Esophagus squamous epithelium (tissue), 4 donors: ENCODE data around the gene EXOSC9.

Experiments
- POLR2A ChIP-seq, 4 donors: fragments of 450-650 bp; IDR thresholded peaks; one replicate each; pipeline ENCODE4 v1.6.1; 2017; ENCODE audit warnings: antibody characterized with exemption in 4 of 4, mild to moderate bottlenecking in 4 of 4, moderate library complexity in 3 of 4
- TF ChIP-seq, protein P1 (sequence below), 6 experiments: fragments of 450-650 bp in 4 of 6; fragments of 200-600 bp in 2 of 6; sonication (generic) in 2 of 6; IDR thresholded peaks; one replicate each; pipeline ENCODE4 v1.5.1; 2016 to 2019; ENCODE audit warnings: antibody characterized with exemption in 6 of 6, mild to moderate bottlenecking in 4 of 6, moderate library complexity in 4 of 6

DNA sequence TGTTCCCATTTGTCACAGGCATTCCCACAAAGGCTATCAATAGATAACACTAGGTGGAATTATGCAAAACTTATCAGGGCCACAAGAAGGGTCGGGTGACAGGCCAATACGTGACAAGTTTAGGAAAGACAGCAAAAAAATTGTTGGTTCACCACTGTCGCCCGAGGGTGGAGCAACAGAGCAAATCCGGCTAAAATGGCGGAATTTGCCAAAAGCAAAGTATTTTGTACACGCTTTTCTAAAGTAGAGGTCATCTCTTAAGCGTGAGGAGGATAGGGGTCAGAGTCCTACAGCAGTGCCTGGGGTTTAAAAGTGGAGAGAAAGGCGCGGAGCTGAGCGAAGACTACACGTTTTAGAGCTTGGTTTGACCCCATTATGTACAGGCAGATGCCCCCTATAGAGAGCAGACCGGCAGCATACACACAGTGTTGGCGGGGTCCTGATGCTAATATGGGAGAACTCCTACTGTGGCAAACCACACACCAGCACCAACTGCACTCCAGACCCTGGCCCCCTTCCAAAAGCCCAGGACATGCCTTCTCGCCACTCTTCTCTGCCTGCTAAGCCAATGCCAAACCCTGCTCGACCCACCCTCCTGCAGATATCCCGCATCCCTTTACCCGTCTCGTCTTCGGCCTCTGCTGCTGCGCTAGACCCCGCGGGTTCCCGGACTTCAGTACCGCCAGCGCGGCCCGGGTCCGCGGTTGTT is 21.8 kb downstream of the EXOSC9 start:
- no peak for TF ChIP-seq POLR2A (IDR thresholded peaks at IDR 0.05)
- TF ChIP-seq, protein P1, sequence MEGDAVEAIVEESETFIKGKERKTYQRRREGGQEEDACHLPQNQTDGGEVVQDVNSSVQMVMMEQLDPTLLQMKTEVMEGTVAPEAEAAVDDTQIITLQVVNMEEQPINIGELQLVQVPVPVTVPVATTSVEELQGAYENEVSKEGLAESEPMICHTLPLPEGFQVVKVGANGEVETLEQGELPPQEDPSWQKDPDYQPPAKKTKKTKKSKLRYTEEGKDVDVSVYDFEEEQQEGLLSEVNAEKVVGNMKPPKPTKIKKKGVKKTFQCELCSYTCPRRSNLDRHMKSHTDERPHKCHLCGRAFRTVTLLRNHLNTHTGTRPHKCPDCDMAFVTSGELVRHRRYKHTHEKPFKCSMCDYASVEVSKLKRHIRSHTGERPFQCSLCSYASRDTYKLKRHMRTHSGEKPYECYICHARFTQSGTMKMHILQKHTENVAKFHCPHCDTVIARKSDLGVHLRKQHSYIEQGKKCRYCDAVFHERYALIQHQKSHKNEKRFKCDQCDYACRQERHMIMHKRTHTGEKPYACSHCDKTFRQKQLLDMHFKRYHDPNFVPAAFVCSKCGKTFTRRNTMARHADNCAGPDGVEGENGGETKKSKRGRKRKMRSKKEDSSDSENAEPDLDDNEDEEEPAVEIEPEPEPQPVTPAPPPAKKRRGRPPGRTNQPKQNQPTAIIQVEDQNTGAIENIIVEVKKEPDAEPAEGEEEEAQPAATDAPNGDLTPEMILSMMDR (IDR thresholded peaks at IDR 0.05), result no peak
